ENCODE data around the gene KCNAB1. TPM values are rescaled to one million over a fixed set of nuclear protein-coding genes. Genes with fewer than 3 reads are reported as not detected.
"Not testable (repeated sequence)": the region's sequence is repeated elsewhere in the genome, so short reads cannot be mapped to it uniquely, and the experiment has no call there.

KCNAB1 gene
- total RNA-seq, 2 donors from 2014 or later, result 2.6 to 3.5 TPM

DNA sequence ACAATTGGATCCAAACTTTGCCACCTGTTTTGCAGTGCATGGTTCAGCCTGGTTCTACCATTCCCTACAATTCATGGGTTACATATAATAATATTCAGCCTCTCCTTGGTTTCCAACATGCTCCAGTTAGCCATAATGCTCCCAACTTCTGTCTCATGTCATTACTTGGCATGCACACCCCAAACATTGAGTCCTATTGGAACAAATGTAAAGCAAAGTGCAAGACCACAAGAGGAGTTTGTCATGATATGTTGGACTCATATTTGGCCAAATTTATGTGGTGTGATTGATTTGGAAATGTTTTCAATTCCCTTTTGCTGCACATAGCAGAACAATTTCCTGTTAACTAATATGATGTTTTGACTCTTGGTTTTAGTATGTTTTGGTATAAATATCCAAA is 50.2 kb downstream of the KCNAB1 start:
- intact Hi-C loops (cut with DNase I), result no loop called here
- ATAC-seq (no peak), DNase-seq (no peak)

- intact Hi-C loops (cut with DNase I), result no loop called here
- ATAC-seq, result no peak
These were observed 51.2 kb downstream of the KCNAB1 start for GRCh38 chr3:156171281-156172267.

GRCh38 chr3:156172536-156172935 is 52.2 kb downstream of the KCNAB1 start:
- no peak for DNase-seq
- intact Hi-C loops (cut with DNase I), result no loop called here
- ATAC-seq, result no peak

More at GRCh38 chr3:156171281-156172267, 51.2 kb downstream of the KCNAB1 start:
- no peak for DNase-seq

DNA sequence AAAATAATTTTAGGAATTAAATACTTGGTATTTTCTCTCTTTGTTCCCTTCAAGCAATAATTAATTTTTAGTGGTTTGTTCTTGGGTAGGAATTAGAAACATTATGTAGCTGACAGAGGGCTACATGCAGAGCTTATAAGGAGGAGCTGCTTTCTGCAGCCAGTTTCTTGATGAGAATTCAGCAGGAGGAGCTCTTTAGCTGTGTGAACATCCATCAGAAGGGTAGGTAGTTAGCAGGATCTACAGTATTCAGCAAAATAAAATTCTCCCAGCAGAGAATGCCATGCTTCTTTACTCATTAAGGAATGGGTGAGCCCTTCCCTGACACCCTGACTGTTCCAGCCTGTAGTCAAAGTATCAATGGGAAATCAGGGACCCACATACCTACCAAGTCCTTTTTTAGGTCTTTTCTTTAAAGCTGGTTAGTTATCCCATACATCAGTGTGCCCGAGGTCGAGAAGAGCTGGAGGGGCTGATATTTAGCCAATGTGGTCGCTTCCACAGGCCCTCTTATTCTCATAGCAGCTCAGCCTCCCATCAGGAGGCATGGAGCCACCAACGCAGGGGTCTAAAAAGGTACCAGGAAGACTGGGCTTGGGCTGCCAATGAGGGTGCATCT is 54.0 kb downstream of the KCNAB1 start:
- no peak for DNase-seq
- peak; percentile 67 to 82 for ATAC-seq
- intact Hi-C loops (cut with DNase I), result no loop called here

GRCh38 chr3:156175570-156175969 is 55.2 kb downstream of the KCNAB1 start:
- intact Hi-C loops (cut with DNase I), result no loop called here
- DNase-seq (no peak), ATAC-seq (no peak)

GRCh38 chr3:156176048-156176447 is 55.7 kb downstream of the KCNAB1 start:
- intact Hi-C loops (cut with DNase I), result no loop called here
- DNase-seq (no peak), ATAC-seq (no peak)

GRCh38 chr3:156176629-156177210 is 56.3 kb downstream of the KCNAB1 start:
- intact Hi-C loops (cut with DNase I), result no loop called here
- no peak for ATAC-seq
- no peak for DNase-seq

- intact Hi-C loops (cut with DNase I), result no loop called here
- ATAC-seq, result no peak
- DNase-seq, result no peak
These were observed 59.7 kb downstream of the KCNAB1 start for GRCh38 chr3:156180077-156180476.

GRCh38 chr3:156181509-156181908 is 61.1 kb downstream of the KCNAB1 start:
- DNase-seq, result no peak
- ATAC-seq, result peak in 1 of 2 donors; percentile 57
- intact Hi-C loops (cut with DNase I), result no loop called here

DNA sequence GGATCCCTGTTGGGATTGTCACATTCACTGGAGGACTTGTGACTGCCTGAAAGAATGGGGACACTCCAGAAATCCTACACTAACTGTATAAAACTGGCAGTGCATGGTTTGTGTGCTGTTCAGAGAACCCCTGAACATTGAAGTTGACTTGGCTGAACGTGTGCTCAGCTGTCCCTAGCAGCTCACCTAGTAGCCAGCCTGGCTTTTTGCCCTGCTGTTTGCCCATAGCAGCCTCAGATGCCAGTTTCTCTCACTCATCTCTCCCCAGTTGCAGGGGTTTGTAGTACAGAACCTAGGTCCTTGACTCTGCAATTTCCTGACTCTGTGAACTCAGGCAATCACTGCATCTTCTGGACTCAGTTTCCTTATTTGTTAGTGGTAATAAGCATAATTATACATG is 63.0 kb downstream of the KCNAB1 start:
- no peak for ATAC-seq
- DNase-seq, result no peak
- intact Hi-C loops (cut with DNase I), result no loop called here

DNA sequence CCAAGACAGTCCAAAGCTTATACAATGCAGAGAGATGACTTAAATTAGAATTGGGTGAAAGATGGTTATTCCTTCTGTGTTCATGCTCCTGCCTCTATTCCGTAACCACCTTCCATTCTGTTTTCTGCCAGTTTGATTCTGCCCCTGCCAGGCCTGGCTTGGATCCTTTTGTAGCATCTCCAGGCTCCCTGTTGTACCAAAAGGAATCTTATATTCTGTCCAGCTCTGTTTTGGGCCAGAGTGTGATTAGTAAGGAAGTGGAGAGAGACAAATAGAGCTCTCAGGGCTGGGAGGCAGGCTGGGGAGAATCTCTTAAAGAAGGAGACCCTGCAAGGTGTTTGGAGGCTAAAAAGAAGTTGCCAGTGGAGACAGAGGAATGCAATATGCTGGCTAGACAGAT is 63.8 kb downstream of the KCNAB1 start:
- intact Hi-C loops (cut with DNase I), result no loop called here
- ATAC-seq, result no peak
- DNase-seq, result no peak

DNA sequence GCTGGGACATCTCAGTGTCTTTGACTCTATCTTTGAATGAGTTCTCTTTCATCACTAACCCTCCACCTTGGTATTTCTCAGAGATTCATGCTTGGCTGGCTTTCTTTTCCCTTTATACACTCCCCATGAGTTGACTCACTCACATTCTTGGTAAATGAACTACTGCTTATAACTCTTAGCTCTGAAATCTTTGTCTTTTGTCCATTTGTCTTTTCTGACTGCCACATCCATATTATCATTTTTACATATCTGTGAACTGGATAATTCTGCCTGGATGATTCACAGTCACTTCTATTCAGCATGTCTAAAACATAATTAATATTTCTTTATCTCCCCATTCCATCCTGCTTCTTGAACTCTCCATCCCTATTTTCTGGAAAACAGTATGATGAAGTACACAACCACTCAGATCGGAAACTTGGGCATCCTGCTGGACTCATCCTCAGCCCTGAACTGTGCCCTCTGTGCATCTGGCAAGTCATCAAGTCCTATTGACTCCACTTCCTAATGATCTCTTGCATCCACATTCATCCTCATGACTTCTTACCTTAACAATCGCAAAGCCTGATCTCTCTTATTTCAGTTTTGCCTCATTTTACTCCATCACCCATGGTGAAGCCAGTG is 66.9 kb downstream of the KCNAB1 start:
- ATAC-seq (peak in 1 of 2 donors; percentile 51), DNase-seq (no peak)
- intact Hi-C loops (cut with DNase I), result no loop called here

GRCh38 chr3:156188757-156189156 is 68.4 kb downstream of the KCNAB1 start:
- no peak for DNase-seq
- ATAC-seq, result no peak
- intact Hi-C loops (cut with DNase I), result no loop called here

- intact Hi-C loops (cut with DNase I), result no loop called here
- ATAC-seq, result no peak
- no peak for DNase-seq
These were observed 69.5 kb downstream of the KCNAB1 start for GRCh38 chr3:156189927-156190326.

DNA sequence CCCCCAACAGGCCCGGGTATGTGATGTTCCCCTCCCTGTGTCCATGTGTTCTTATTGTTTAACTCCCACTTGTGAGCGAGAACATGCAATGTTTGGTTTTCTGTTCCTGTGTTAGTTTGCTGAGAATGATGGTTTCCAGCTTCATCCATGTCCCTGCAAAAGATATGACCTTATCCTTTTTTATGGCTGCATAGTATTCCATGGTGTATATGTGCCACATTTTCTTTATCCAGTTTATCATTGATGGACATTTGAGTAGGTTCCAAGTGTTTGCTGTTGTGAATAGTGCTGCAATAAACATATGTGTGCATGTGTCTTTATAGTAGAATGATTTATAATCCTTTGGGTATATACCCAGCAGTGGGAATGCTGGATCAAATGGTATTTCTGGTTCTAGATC is 74.6 kb downstream of the KCNAB1 start:
- DNase-seq; intact Hi-C loops (cut with DNase I); ATAC-seq: not testable (repeated sequence)

DNA sequence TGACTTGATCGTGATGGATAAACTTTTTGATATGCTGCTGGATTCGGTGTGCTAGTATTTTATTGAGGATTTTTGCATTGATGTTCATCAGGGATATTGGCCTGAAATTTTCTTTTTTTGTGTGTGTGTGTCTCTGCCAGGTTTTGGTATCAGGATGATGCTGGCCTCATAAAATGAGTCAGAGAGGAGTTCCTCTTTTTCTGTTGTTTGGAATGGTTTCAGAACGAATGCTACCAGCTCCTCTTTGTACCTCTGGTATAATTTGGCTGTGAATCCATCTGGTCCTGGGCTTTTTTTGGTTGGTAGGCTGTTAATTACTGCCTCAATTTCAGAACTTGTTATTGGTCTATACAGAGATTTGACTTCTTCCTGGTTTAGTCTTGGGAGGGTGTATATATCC is 76.8 kb downstream of the KCNAB1 start:
- ATAC-seq; intact Hi-C loops (cut with DNase I); DNase-seq: not testable (repeated sequence)

DNA sequence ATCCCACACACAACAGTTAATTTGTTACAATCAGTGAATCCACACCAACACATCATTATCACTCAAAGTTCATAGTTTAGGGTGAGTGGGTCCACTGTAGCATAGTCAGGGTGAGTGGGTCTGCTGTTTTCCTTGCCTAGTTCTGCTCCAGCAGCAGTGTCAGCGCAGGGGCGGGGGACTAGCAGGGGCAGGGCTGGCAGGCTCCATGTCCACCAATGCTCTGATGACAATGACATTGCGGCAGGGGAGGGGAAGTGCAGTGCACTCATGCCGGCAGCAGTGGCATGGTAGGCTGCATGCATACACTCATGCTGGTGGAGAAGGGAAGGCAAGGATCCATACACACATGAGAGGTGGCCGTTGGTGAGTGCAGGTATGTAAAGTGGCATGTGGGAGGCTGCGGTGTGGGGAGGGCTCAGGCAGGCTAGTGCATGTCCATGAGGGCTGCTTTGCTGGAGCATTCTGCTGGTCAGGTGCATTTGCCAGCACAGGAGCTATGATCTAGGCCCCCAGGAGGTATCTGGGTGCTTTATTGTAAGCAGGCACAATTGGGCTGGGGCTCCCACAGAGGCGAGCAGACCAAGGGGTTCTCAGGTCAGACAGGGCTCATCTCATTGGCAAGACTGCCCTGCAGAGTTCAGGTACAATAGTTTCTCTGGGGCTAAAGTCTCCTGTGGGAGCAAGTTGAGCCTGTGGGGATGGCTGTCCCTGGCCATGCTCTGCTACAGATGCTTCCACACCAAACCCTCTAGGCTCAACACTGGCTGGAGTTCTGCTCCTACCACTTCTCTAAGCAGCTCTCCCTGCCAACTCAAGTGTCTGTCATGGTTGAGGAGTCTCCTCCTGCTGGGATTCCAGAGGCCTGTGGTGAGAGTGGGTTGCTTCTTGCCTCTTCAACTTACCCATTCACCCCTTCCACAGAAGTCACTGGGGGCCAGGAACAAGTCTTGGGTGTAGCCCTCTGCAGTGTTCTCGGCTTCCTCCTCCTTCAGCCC is 81.3 kb downstream of the KCNAB1 start:
- no peak for ATAC-seq
- intact Hi-C loops (cut with DNase I), result no loop called here
- no peak for DNase-seq

- no peak for ATAC-seq
- intact Hi-C loops (cut with DNase I), result no loop called here
- DNase-seq, result no peak
These were observed 85.8 kb downstream of the KCNAB1 start for GRCh38 chr3:156206157-156206556.

Measured in left cardiac atrium (tissue), 4 donors.